ENCODE measurements around the gene CEP63. TPM values are rescaled to one million over a fixed set of nuclear protein-coding genes. Genes with fewer than 3 reads are reported as not detected.

Gene CEP63
- total RNA-seq, 1 experiment from 2014 or later: 19.1 TPM

- TF ChIP-seq ZBTB33 (IDR thresholded peaks at IDR 0.05; ENCODE audit: extremely low read depth, insufficient replicate concordance, low read length) (no peak), POLR2A (IDR thresholded peaks at IDR 0.05; ENCODE audit: borderline replicate concordance, extremely low read depth, insufficient read depth, insufficient read length) (no peak), JUND (IDR thresholded peaks at IDR 0.05) (no peak), ELF1 (IDR thresholded peaks at IDR 0.05; ENCODE audit: borderline replicate concordance, low read depth) (no peak), EGR1 (IDR thresholded peaks at IDR 0.05; ENCODE audit: low read depth) (no peak), ZFX (IDR thresholded peaks at IDR 0.05) (no peak), CTCF (IDR thresholded peaks at IDR 0.05 in 2 of 3, conservative IDR thresholded peaks at IDR 0.05 in 1 of 3; ENCODE audit: borderline replicate concordance in 1 of 3, insufficient read depth in 1 of 3, low read depth in 2 of 3, low read length in 2 of 3) (no peak)
These were observed 134.1 kb downstream of the CEP63 start (continued) for GRCh38 chr3:134619884-134620445.

GRCh38 chr3:134620476-134621115 lies 134.7 kb downstream of the CEP63 start:
- Histone ChIP-seq H3K9me2 (ENCODE audit: insufficient read depth) (no peaks in the 10 kb centered on the region), H3K4me2 (ENCODE audit: low read length) (no peak overlapping the region), H3K9ac (ENCODE audit: low read length) (no peak overlapping the region), H4K20me1 (ENCODE audit: insufficient read depth) (no peaks in the 10 kb centered on the region), H3K4me1 (ENCODE audit: control insufficient read depth in 1 of 2, insufficient read depth in 2 of 2, low read length in 2 of 2) (no peaks in the 10 kb centered on the region), H3K9me3 (ENCODE audit: control insufficient read depth in 1 of 2, insufficient read depth in 1 of 2, low read depth in 1 of 2, low read length in 2 of 2) (no peaks in the 10 kb centered on the region), H2AFZ (ENCODE audit: low read depth, low read length, poor library complexity, severe bottlenecking) (no peak overlapping the region), H3K27ac (ENCODE audit: low read depth, low read length) (no peak overlapping the region), H3K79me2 (ENCODE audit: insufficient read depth, low read length) (no peaks in the 10 kb centered on the region), H3K27me3 (ENCODE audit: insufficient read depth, low read length) (no peaks in the 10 kb centered on the region), H3K4me3 (replicated peaks in 1 of 2; ENCODE audit: low read depth in 1 of 2, low read length in 2 of 2) (no peak overlapping the region), H3K36me3 (ENCODE audit: control insufficient read depth in 1 of 2, insufficient read depth in 2 of 2, low read length in 2 of 2) (no peaks in the 10 kb centered on the region)
- no peak for ATAC-seq
- intact Hi-C loops (cut with micrococcal nuclease): no loop called here
- BruUV-seq (replicated peaks): no TSS peak
- CTCF ChIA-PET: no interaction called here
- no peak for DNase-seq (ENCODE audit: low read depth, low spot score)
- TF ChIP-seq ELF1 (IDR thresholded peaks at IDR 0.05; ENCODE audit: borderline replicate concordance, low read depth) (no peak), SRF (IDR thresholded peaks at IDR 0.05; ENCODE audit: low read depth) (no peak), REST (IDR thresholded peaks at IDR 0.05; ENCODE audit: low read depth) (no peak), ZNF274 (IDR thresholded peaks at IDR 0.05; ENCODE audit: low read depth, low read length) (no peak)
- RAD21 ChIA-PET (ENCODE audit: low non-redundant PET in 1 of 2, low total read pairs in 2 of 2, uncharacterized antibody in 2 of 2, unreplicated experiment in 2 of 2): no interaction called here
- POLR2A ChIA-PET: no interaction called here

All from HCT116 (cell line).